ENCODE results near the gene EFCAB8. TPM values are rescaled to one million over a fixed set of nuclear protein-coding genes. Genes with fewer than 3 reads are reported as not detected.
A peak's percentile ranks its signal among the peaks of the same experiment; 100 is the strongest.

EFCAB8 gene
- total RNA-seq, 8 experiments from 2014 or later = 0.05 to 0.73 (median 0.17) TPM; not detected in 3

- H3K27ac ChIP-seq = no peak overlapping the region
- WGBS, 10 experiments = 43 to 83% (median 73%) methylated on average over 1 to 2 of the region's 2 CpGs; no CpG with 5 or more reads in 4 of the 10 experiments
- no peak overlapping the region for H3K4me3 ChIP-seq
- in situ Hi-C loops (cut with MboI; ENCODE audit: low pct_unique_long_range_greater_than_20kb in 2 of 9, low sequenced_read_pairs in 9 of 9, unreplicated experiment in 9 of 9) = no loop called here
- ATAC-seq (replicated peaks in 6 of 8) = no peak
- no peaks in the 10 kb centered on the region for H3K4me1 ChIP-seq (replicated peaks in 1 of 2)
Measured at GRCh38 chr20:32880635-32881034, 21.9 kb downstream of the EFCAB8 start.

- Histone ChIP-seq H3K4me1 (replicated peaks in 1 of 2) (no peaks in the 10 kb centered on the region), H3K27ac (no peak overlapping the region), H3K4me3 (no peak overlapping the region)
- in situ Hi-C loops (cut with MboI; ENCODE audit: low pct_unique_long_range_greater_than_20kb in 2 of 9, low sequenced_read_pairs in 9 of 9, unreplicated experiment in 9 of 9) = no loop called here
- no peak for ATAC-seq (replicated peaks in 6 of 8)
- 0 to 100% (median 63%) methylated on average over 1 to 3 of the region's 5 CpGs; no CpG with 5 or more reads in 4 of the 10 experiments for WGBS, 10 experiments
Measured at GRCh38 chr20:32883081-32883480, 24.4 kb downstream of the EFCAB8 start.

- WGBS, 10 experiments = 58 to 100% (median 82%) methylated on average over 1 to 10 of the region's 20 CpGs
- no peak overlapping the region for H3K27ac ChIP-seq
- in situ Hi-C loops (cut with MboI; ENCODE audit: low pct_unique_long_range_greater_than_20kb in 2 of 9, low sequenced_read_pairs in 9 of 9, unreplicated experiment in 9 of 9) = no loop called here
- H3K4me3 ChIP-seq = no peak overlapping the region
- ATAC-seq (replicated peaks in 6 of 8) = no peak
- H3K4me1 ChIP-seq (replicated peaks in 1 of 2) = no peaks in the 10 kb centered on the region
Measured at GRCh38 chr20:32885185-32885584, 26.5 kb downstream of the EFCAB8 start.

GRCh38 chr20:32885952-32886351, 27.2 kb downstream of the EFCAB8 start:
- H3K27ac ChIP-seq = no peak overlapping the region
- in situ Hi-C loops (cut with MboI; ENCODE audit: low pct_unique_long_range_greater_than_20kb in 2 of 9, low sequenced_read_pairs in 9 of 9, unreplicated experiment in 9 of 9) = no loop called here
- no peak overlapping the region for H3K4me3 ChIP-seq
- WGBS, 10 experiments = 64 to 83% methylated on average over 2 to 4 of the region's 4 CpGs; no CpG with 5 or more reads in 8 of the 10 experiments
- ATAC-seq (replicated peaks in 6 of 8) = no peak
- no peaks in the 10 kb centered on the region for H3K4me1 ChIP-seq (replicated peaks in 1 of 2)

GRCh38 chr20:32886652-32887051, 27.9 kb downstream of the EFCAB8 start:
- 4 to 70% methylated on average over 2 to 3 of the region's 3 CpGs; no CpG with 5 or more reads in 8 of the 10 experiments for WGBS, 10 experiments
- ATAC-seq (replicated peaks in 6 of 8) = no peak
- Histone ChIP-seq H3K4me1 (replicated peaks in 1 of 2) (no peaks in the 10 kb centered on the region), H3K27ac (no peak overlapping the region), H3K4me3 (no peak overlapping the region)
- in situ Hi-C loops (cut with MboI; ENCODE audit: low pct_unique_long_range_greater_than_20kb in 2 of 9, low sequenced_read_pairs in 9 of 9, unreplicated experiment in 9 of 9) = no loop called here

GRCh38 chr20:32887492-32887891, 28.8 kb downstream of the EFCAB8 start:
- H3K4me3 ChIP-seq = no peak overlapping the region
- no peak for ATAC-seq (replicated peaks in 6 of 8)
- no peak overlapping the region for H3K27ac ChIP-seq
- H3K4me1 ChIP-seq (replicated peaks in 1 of 2) = no peaks in the 10 kb centered on the region
- in situ Hi-C loops (cut with MboI; ENCODE audit: low pct_unique_long_range_greater_than_20kb in 2 of 9, low sequenced_read_pairs in 9 of 9, unreplicated experiment in 9 of 9) = no loop called here
- WGBS, 10 experiments = 43 to 100% (median 100%) methylated on average over 1 to 5 of the region's 11 CpGs; no CpG with 5 or more reads in 3 of the 10 experiments

- 64 to 100% (median 100%) methylated on average over 1 to 5 of the region's 5 CpGs; no CpG with 5 or more reads in 3 of the 10 experiments for WGBS, 10 experiments
- ATAC-seq (replicated peaks in 6 of 8) = no peak
Measured at GRCh38 chr20:32888636-32889035, 29.9 kb downstream of the EFCAB8 start.

GRCh38 chr20:32889281-32889680, 30.6 kb downstream of the EFCAB8 start:
- 50 to 86% (median 73%) methylated on average over 1 to 5 of the region's 5 CpGs; no CpG with 5 or more reads in 3 of the 10 experiments for WGBS, 10 experiments

More at GRCh38 chr20:32888636-32889035, 29.9 kb downstream of the EFCAB8 start:
- Histone ChIP-seq H3K4me3 (no peak overlapping the region), H3K4me1 (replicated peaks in 1 of 2) (peaks cover 4% of the 10 kb centered on the region in 2 donors), H3K27ac (no peak overlapping the region)
- in situ Hi-C loops (cut with MboI; ENCODE audit: low pct_unique_long_range_greater_than_20kb in 2 of 9, low sequenced_read_pairs in 9 of 9, unreplicated experiment in 9 of 9) = no loop called here

GRCh38 chr20:32891491-32891890, 32.8 kb downstream of the EFCAB8 start:
- 74 to 100% (median 93%) methylated on average over 1 to 3 of the region's 8 CpGs; no CpG with 5 or more reads in 5 of the 10 experiments for WGBS, 10 experiments
- Histone ChIP-seq H3K4me3 (no peak overlapping the region), H3K27ac (no peak overlapping the region), H3K4me1 (replicated peaks in 1 of 2) (peaks cover 6 to 7% of the 10 kb centered on the region in 2 donors)
- in situ Hi-C loops (cut with MboI; ENCODE audit: low pct_unique_long_range_greater_than_20kb in 2 of 9, low sequenced_read_pairs in 9 of 9, unreplicated experiment in 9 of 9) = no loop called here
- ATAC-seq (replicated peaks in 6 of 8) = no peak

More at GRCh38 chr20:32889281-32889680, 30.6 kb downstream of the EFCAB8 start:
- Histone ChIP-seq H3K4me3 (no peak overlapping the region), H3K27ac (no peak overlapping the region), H3K4me1 (replicated peaks in 1 of 2) (peaks cover 6 to 7% of the 10 kb centered on the region in 2 donors)
- in situ Hi-C loops (cut with MboI; ENCODE audit: low pct_unique_long_range_greater_than_20kb in 2 of 9, low sequenced_read_pairs in 9 of 9, unreplicated experiment in 9 of 9) = no loop called here
- ATAC-seq (replicated peaks in 6 of 8) = no peak

GRCh38 chr20:32891926-32892660, 33.4 kb downstream of the EFCAB8 start:
- Histone ChIP-seq H3K4me1 (replicated peaks in 1 of 2) (peaks cover 6 to 7% of the 10 kb centered on the region in 2 donors), H3K4me3 (no peak overlapping the region), H3K27ac (no peak overlapping the region)
- ATAC-seq (replicated peaks in 6 of 8) = no peak
- in situ Hi-C loops (cut with MboI; ENCODE audit: low pct_unique_long_range_greater_than_20kb in 2 of 9, low sequenced_read_pairs in 9 of 9, unreplicated experiment in 9 of 9) = no loop called here
- 44 to 100% (median 80%) methylated on average over 1 to 2 of the region's 4 CpGs; no CpG with 5 or more reads in 5 of the 10 experiments for WGBS, 10 experiments

GRCh38 chr20:32893263-32894025, 34.7 kb downstream of the EFCAB8 start:
- in situ Hi-C loops (cut with MboI; ENCODE audit: low pct_unique_long_range_greater_than_20kb in 2 of 9, low sequenced_read_pairs in 9 of 9, unreplicated experiment in 9 of 9) = no loop called here
- Histone ChIP-seq H3K4me3 (no peak overlapping the region), H3K27ac (no peak overlapping the region), H3K4me1 (replicated peaks in 1 of 2) (peaks cover 6 to 7% of the 10 kb centered on the region in 2 donors)
- ATAC-seq (replicated peaks in 6 of 8) = no peak
- 100% methylated on average over 1 of the region's 16 CpGs; no CpG with 5 or more reads in 9 of the 10 experiments for WGBS, 10 experiments

- peak; percentile 58 to 97 (median 90) for ATAC-seq (replicated peaks in 6 of 8)
Measured at GRCh38 chr20:32894026-32894483, 35.3 kb downstream of the EFCAB8 start.

More at GRCh38 chr20:32894026-32894483, 35.3 kb downstream of the EFCAB8 start:
- Histone ChIP-seq H3K4me3 (no peak overlapping the region), H3K27ac (no peak overlapping the region), H3K4me1 (replicated peaks in 1 of 2) (peaks cover 6 to 7% of the 10 kb centered on the region in 2 donors)
- in situ Hi-C loops (cut with MboI; ENCODE audit: low pct_unique_long_range_greater_than_20kb in 2 of 9, low sequenced_read_pairs in 9 of 9, unreplicated experiment in 9 of 9) = no loop called here
- 47 to 100% (median 76%) methylated on average over 1 to 5 of the region's 8 CpGs; no CpG with 5 or more reads in 5 of the 10 experiments for WGBS, 10 experiments
